ENCODE results near the gene LILRA5.
A peak's percentile ranks its signal among the peaks of the same experiment; 100 is the strongest.
"Not testable (repeated sequence)": the region's sequence is repeated elsewhere in the genome, so short reads cannot be mapped to it uniquely, and the experiment has no call there.

The LILRA5 gene

GRCh38 chr19:54335164-54335563 lies 22.2 kb upstream of the LILRA5 start:
- DNase-seq (ENCODE audit: low spot score) = no peak

GRCh38 chr19:54333586-54334298 lies 20.8 kb upstream of the LILRA5 start:
- DNase-seq (ENCODE audit: low spot score) = no peak

GRCh38 chr19:54332149-54332548 lies 19.2 kb upstream of the LILRA5 start:
- DNase-seq (ENCODE audit: low spot score) = no peak

- DNase-seq (ENCODE audit: low spot score) = no peak
Measured at GRCh38 chr19:54331626-54332025, 18.7 kb upstream of the LILRA5 start.

- no peak for DNase-seq (ENCODE audit: low spot score)
Measured at GRCh38 chr19:54329476-54330165, 16.7 kb upstream of the LILRA5 start.

- not testable (repeated sequence) for DNase-seq (ENCODE audit: low spot score)
Measured at GRCh38 chr19:54328781-54329180, 15.8 kb upstream of the LILRA5 start.

- DNase-seq (ENCODE audit: low spot score) = no peak
Measured at GRCh38 chr19:54325631-54326030, 12.7 kb upstream of the LILRA5 start.

- DNase-seq (ENCODE audit: low spot score) = peak; percentile 4
Measured at GRCh38 chr19:54325194-54325621, 12.2 kb upstream of the LILRA5 start.

GRCh38 chr19:54324071-54324470 lies 11.1 kb upstream of the LILRA5 start:
- DNase-seq (ENCODE audit: low spot score) = no peak

GRCh38 chr19:54322934-54323333 lies 10.0 kb upstream of the LILRA5 start:
- not testable (repeated sequence) for DNase-seq (ENCODE audit: low spot score)

- DNase-seq (ENCODE audit: low spot score) = not testable (repeated sequence)
Measured at GRCh38 chr19:54322295-54322694, 9.3 kb upstream of the LILRA5 start.

- no peak for DNase-seq (ENCODE audit: low spot score)
Measured at GRCh38 chr19:54319892-54320670, 7.1 kb upstream of the LILRA5 start.

- DNase-seq (ENCODE audit: low spot score) = no peak
Measured at GRCh38 chr19:54319049-54319448, 6.1 kb upstream of the LILRA5 start.

- no peak for DNase-seq (ENCODE audit: low spot score)
Measured at GRCh38 chr19:54317965-54318240, 4.9 kb upstream of the LILRA5 start.

- DNase-seq (ENCODE audit: low spot score) = no peak
Measured at GRCh38 chr19:54317108-54317964, 4.4 kb upstream of the LILRA5 start.

GRCh38 chr19:54316746-54317107 lies 3.8 kb upstream of the LILRA5 start:
- no peak for DNase-seq (ENCODE audit: low spot score)

GRCh38 chr19:54315956-54316355 lies 3.0 kb upstream of the LILRA5 start:
- no peak for DNase-seq (ENCODE audit: low spot score)

GRCh38 chr19:54312011-54312410 lies 955 bp downstream of the LILRA5 start:
- no peak for DNase-seq (ENCODE audit: low spot score)

GRCh38 chr19:54311486-54311885 lies 1.5 kb downstream of the LILRA5 start:
- DNase-seq (ENCODE audit: low spot score) = no peak

GRCh38 chr19:54310543-54310942 lies 2.4 kb downstream of the LILRA5 start:
- DNase-seq (ENCODE audit: low spot score) = no peak

GRCh38 chr19:54309811-54310210 lies 3.2 kb downstream of the LILRA5 start:
- DNase-seq (ENCODE audit: low spot score) = no peak

All from SK-N-DZ (cell line).